OCI-LY7 (cell line): ENCODE measurements around the gene SEMG2. TPM values are rescaled to one million over a fixed set of nuclear protein-coding genes. Genes with fewer than 3 reads are reported as not detected.

Experiments
- BruUV-seq: library from RNA; stranded (reverse); fragments of 400-500 nt; replicated peaks from 2 replicates; lab custom pipeline; 2021; lab: Mats Ljungman, UMichigan
- CTCF ChIA-PET: fragments of 300-600 bp; sonication (Branson Sonifier 250); formaldehyde crosslinking; loops from one replicate; lab custom pipeline; 2022; ENCODE audit warnings: antibody characterized with exemption; ENCODE audit not compliant: unreplicated experiment; lab: Charles Lee
- POLR2A ChIA-PET: fragments of 300-600 bp; sonication (Branson Sonifier 250); formaldehyde crosslinking; loops from one replicate; lab custom pipeline; 2022; ENCODE audit warnings: antibody characterized with exemption; lab: Charles Lee
- DNase-seq: peaks from one replicate; pipeline ENCODE4 v3.0.0-alpha.2; 2015; ENCODE audit warnings: low spot score
- H2AFZ ChIP-seq: fragments of 200-600 bp; sonication (generic), shearing (Covaris generic); 2 replicates; pipeline ENCODE4 v1.6.1; 2014; ENCODE audit warnings: mild to moderate bottlenecking, antibody characterized with exemption, low read length, moderate library complexity
- H3K27ac ChIP-seq: fragments of 200-600 bp; sonication (generic); 2 replicates; pipeline ENCODE4 v1.5.1; 2014; ENCODE audit warnings: mixed run types, low read depth, mild to moderate bottlenecking, moderate library complexity, low read length, inconsistent platforms; ENCODE audit not compliant: poor library complexity, severe bottlenecking
- H3K36me3 ChIP-seq: fragments of 200-600 bp; sonication (generic); 2 replicates; pipeline ENCODE4 v1.6.1; 2014; ENCODE audit warnings: mild to moderate bottlenecking, antibody characterized with exemption, low read length, moderate library complexity, mixed read lengths; ENCODE audit not compliant: insufficient read depth
- H3K4me1 ChIP-seq: fragments of 200-600 bp; sonication (generic); 2 replicates; pipeline ENCODE4 v1.5.1; 2014; ENCODE audit warnings: mild to moderate bottlenecking, low read length; ENCODE audit not compliant: insufficient read depth, poor library complexity, severe bottlenecking
- H3K4me2 ChIP-seq: fragments of 200-600 bp; sonication (generic); 2 replicates; pipeline ENCODE4 v1.6.1; 2014; ENCODE audit warnings: mild to moderate bottlenecking, low read length
- H3K4me3 ChIP-seq: fragments of 200-600 bp; sonication (generic); 2 replicates; pipeline ENCODE4 v1.5.1; 2014; ENCODE audit warnings: mild to moderate bottlenecking, low read depth, low read length; ENCODE audit not compliant: poor library complexity, severe bottlenecking
- H3K79me2 ChIP-seq: fragments of 200-600 bp; sonication (generic); 2 replicates; pipeline ENCODE4 v1.6.1; 2016; ENCODE audit warnings: low read depth, mild to moderate bottlenecking, low read length, moderate library complexity, mixed read lengths; ENCODE audit not compliant: insufficient read depth
- H3K9me2 ChIP-seq: fragments of 200-600 bp; sonication (generic); 2 replicates; pipeline ENCODE4 v1.6.1; 2016; ENCODE audit warnings: mild to moderate bottlenecking, low read length, mixed read lengths; ENCODE audit not compliant: insufficient read depth
- H3K9me3 ChIP-seq: fragments of 200-600 bp; sonication (generic); 2 replicates; pipeline ENCODE4 v1.6.1; 2014; ENCODE audit warnings: mild to moderate bottlenecking, mixed run types, low read length, mixed read lengths
- H4K20me1 ChIP-seq: fragments of 200-600 bp; sonication (generic); 2 replicates; pipeline ENCODE4 v1.6.1; 2014; ENCODE audit warnings: mild to moderate bottlenecking, antibody characterized with exemption, low read length, moderate library complexity, mixed read lengths; ENCODE audit not compliant: insufficient read depth
- CTCF ChIP-seq: fragments of 200-600 bp; sonication (generic); conservative IDR thresholded peaks from 2 replicates; pipeline ENCODE4 v1.5.1; 2014; ENCODE audit warnings: mild to moderate bottlenecking, antibody characterized with exemption, low read length, moderate library complexity, mixed read lengths
- EZH2phosphoT487 ChIP-seq: fragments of 200-600 bp; sonication (generic); IDR thresholded peaks from 2 replicates; pipeline ENCODE4 v1.6.1; 2018; ENCODE audit warnings: low read depth, borderline replicate concordance, mild to moderate bottlenecking, mixed run types, antibody characterized with exemption, low read length, moderate library complexity, mixed read lengths
- intact Hi-C: fragments of 100-400 bp; cut with micrococcal nuclease; formaldehyde crosslinking; loops from one replicate; pipeline ENCODE4 v1.10.0; 2022; ENCODE audit not compliant: unreplicated experiment
- total RNA-seq, 2 experiments: library from RNA; depleted of rRNA in 1 of 2; stranded (reverse); fragments of >200 nt in 1 of 2; shearing (Covaris generic) in 1 of 2; gene quantifications; 2 replicates each; pipeline ENCODE4 v1.2.3, GENCODE V29; 2014 to 2022

The SEMG2 gene
- total RNA-seq, 2 experiments from 2014 or later: not detected

GRCh38 chr20:45263556-45264266 is 42.5 kb downstream of the SEMG2 start:
- H3K79me2 ChIP-seq: no peaks in the 10 kb centered on the region
- no peak overlapping the region for H3K27ac ChIP-seq
- ChIA-PET CTCF (no interaction called here), POLR2A (no interaction called here)
- no peak for DNase-seq
- H4K20me1 ChIP-seq: no peaks in the 10 kb centered on the region
- intact Hi-C loops: no loop called here
- H3K9me3 ChIP-seq: no peaks in the 10 kb centered on the region
- no peaks in the 10 kb centered on the region for H3K9me2 ChIP-seq
- BruUV-seq: no TSS peak
- H3K36me3 ChIP-seq: no peaks in the 10 kb centered on the region
- H3K4me2 ChIP-seq: no peak overlapping the region
- TF ChIP-seq EZH2phosphoT487 (no peak), CTCF (no peak)
- H3K4me1 ChIP-seq: no peaks in the 10 kb centered on the region
- no peak overlapping the region for H3K4me3 ChIP-seq
- H2AFZ ChIP-seq: no peak overlapping the region

GRCh38 chr20:45266977-45267376 is 45.8 kb downstream of the SEMG2 start:
- no peak for TF ChIP-seq EZH2phosphoT487
- no peak for TF ChIP-seq CTCF
- Histone ChIP-seq H3K4me1 (no peaks in the 10 kb centered on the region), H3K9me3 (no peaks in the 10 kb centered on the region), H3K27ac (no peak overlapping the region), H4K20me1 (no peaks in the 10 kb centered on the region), H3K4me3 (no peak overlapping the region), H3K4me2 (no peak overlapping the region), H3K36me3 (no peaks in the 10 kb centered on the region), H2AFZ (no peak overlapping the region), H3K79me2 (no peaks in the 10 kb centered on the region), H3K9me2 (no peaks in the 10 kb centered on the region)
- DNase-seq: no peak
- ChIA-PET POLR2A (no interaction called here), CTCF (no interaction called here)
- intact Hi-C loops: no loop called here
- BruUV-seq: no TSS peak

DNA sequence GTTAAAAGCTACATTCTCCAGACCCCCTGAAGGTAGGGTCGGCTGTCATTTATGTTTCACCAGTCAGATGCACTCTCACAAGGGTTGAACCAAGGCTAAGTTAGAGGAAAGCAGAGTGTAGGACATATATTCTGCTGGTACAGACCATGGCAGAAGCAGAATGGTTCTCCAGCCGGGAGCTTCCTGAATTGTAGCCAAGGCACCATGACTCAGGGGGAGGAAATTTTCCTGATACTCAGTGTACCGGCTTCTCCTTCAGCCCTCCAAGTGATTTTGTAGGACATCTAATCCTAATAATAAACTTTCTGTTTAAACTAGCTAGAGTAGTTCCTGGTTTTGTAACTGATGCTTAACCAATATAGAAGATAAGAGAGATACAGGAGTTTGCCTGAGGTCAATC is 47.4 kb downstream of the SEMG2 start:
- Histone ChIP-seq H3K4me2 (no peak overlapping the region), H3K27ac (no peak overlapping the region), H3K9me3 (no peaks in the 10 kb centered on the region), H3K36me3 (no peaks in the 10 kb centered on the region), H3K79me2 (no peaks in the 10 kb centered on the region), H3K4me1 (no peaks in the 10 kb centered on the region), H3K9me2 (no peaks in the 10 kb centered on the region), H4K20me1 (no peaks in the 10 kb centered on the region), H3K4me3 (no peak overlapping the region), H2AFZ (no peak overlapping the region)
- intact Hi-C loops: no loop called here
- POLR2A ChIA-PET: no interaction called here
- DNase-seq: no peak
- CTCF ChIA-PET: no interaction called here
- TF ChIP-seq EZH2phosphoT487 (no peak), CTCF (no peak)
- BruUV-seq: no TSS peak
